Keratinocyte (primary cell): ENCODE data around the gene CDC14A.

Experiments
- CTCF ChIP-seq, 3 experiments: IDR thresholded peaks in 1 of 3; conservative IDR thresholded peaks in 1 of 3; optimal IDR thresholded peaks in 1 of 3; 2 replicates in 2 of 3; 3 replicates in 1 of 3; pipeline versions ENCODE3 to v1.5.1; 2011; ENCODE audit warnings: low read length in 3 of 3, mild to moderate bottlenecking in 3 of 3, moderate library complexity in 2 of 3, control low read depth in 1 of 3, inconsistent platforms in 1 of 3; ENCODE audit not compliant: insufficient read depth in 2 of 3; ENCODE audit errors: extremely low read depth in 1 of 3
- EZH2 ChIP-seq: IDR thresholded peaks from one replicate; pipeline ENCODE4 v1.6.1; 2012; ENCODE audit warnings: inconsistent platforms, mild to moderate bottlenecking, low read length, moderate library complexity

- no peak for TF ChIP-seq CTCF (optimal IDR thresholded peaks at IDR 0.05 in 1 of 3, IDR thresholded peaks at IDR 0.05 in 1 of 3, conservative IDR thresholded peaks at IDR 0.05 in 1 of 3; ENCODE audit: extremely low read depth in 1 of 3, insufficient read depth in 2 of 3, low read length in 3 of 3)
- no peak for TF ChIP-seq EZH2
Measured at GRCh38 chr1:100536031-100536430, 183.7 kb downstream of the CDC14A start.
